Stimulated activated CD8-positive, alpha-beta memory T cell treated with anti-CD3 and anti-CD28 coated beads, Interleukin-4, amount 100 ng/mL, for 24 hours (primary cell): ENCODE data around the gene LY6G6C.

ENCODE experiments used
- DNase-seq: peaks from one replicate; pipeline ENCODE4 v3.0.0-alpha.2; 2020; ENCODE audit warnings: low read depth

The LY6G6C gene

GRCh38 chr6:31680226-31681134, 41.1 kb downstream of the LY6G6C start, which contains the start of gene LY6G5C:
TSS of gene LY6G5C (minus strand) at chr6:31681067. CDS start at chr6:31680373, 694 bp downstream.
- DNase-seq, result no peak

- no peak for DNase-seq
These were observed 43.6 kb downstream of the LY6G6C start for GRCh38 chr6:31677955-31678354.

DNA sequence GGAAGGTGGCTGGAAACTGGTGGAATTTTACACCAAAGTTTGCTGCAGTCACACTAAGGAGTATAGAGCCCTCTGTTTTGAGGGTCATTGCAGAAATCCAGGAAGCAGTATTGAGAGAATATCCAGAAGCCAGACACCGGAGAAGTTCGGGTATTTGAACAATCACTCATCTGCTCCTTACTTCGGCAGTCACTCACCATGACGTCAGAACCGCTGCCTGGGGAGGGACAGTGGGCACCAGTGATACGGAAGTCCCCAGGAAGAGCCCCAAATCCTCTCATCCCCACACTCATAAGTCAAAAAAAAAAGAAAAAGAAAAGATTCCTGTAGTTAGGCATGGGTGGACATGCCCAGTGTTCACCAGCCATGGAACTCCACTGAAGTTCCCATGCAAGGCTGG, 44.6 kb downstream of the LY6G6C start:
- DNase-seq, result no peak

GRCh38 chr6:31676322-31676903, 45.1 kb downstream of the LY6G6C start:
- DNase-seq, result no peak

DNA sequence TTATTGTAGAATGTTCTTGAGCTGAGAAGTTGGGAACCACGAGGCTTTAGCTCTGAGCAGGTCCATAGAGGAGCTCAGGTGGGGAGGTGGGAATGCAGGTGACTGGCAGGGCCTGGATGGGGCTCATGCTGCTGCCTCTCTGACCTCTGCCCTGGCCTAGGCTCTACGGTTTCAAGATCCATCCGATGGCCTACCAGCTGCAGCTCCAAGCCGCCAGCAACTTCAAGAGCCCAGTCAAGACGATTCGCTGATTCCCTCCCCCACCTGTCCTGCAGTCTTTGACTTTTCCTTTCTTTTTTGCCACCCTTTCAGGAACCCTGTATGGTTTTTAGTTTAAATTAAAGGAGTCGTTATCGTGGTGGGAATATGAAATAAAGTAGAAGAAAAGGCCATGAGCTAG, 51.9 kb downstream of the LY6G6C start, which contains the start of gene LY6G5B:
Gene LY6G5B (plus strand): TSS at position 301 of the 400 bp plus-strand sequence. CDS start 975 bp downstream, outside the sequence.
- no peak for DNase-seq
